Endothelial cell (in vitro differentiated cells): ENCODE measurements around the gene KIF4A. TPM values are rescaled to one million over a fixed set of nuclear protein-coding genes. Genes with fewer than 3 reads are reported as not detected.
A peak's percentile ranks its signal among the peaks of the same experiment; 100 is the strongest.

Experiments
- DNase-seq: peaks from one replicate; pipeline ENCODE4 v3.0.0; 2021; ENCODE audit warnings: low spot score
- H3K27ac Mint-ChIP-seq: one replicate; pipeline ENCODE4 v1.8.0; 2021; ENCODE audit warnings: mixed read lengths, inconsistent platforms; ENCODE audit not compliant: unreplicated experiment
- H3K27me3 Mint-ChIP-seq: one replicate; pipeline ENCODE4 v1.8.0; 2021; ENCODE audit warnings: mild to moderate bottlenecking, moderate library complexity, mixed read lengths, inconsistent platforms; ENCODE audit not compliant: unreplicated experiment
- H3K36me3 Mint-ChIP-seq: one replicate; pipeline ENCODE4 v1.8.0; 2021; ENCODE audit warnings: mild to moderate bottlenecking, low read depth, mixed read lengths, inconsistent platforms; ENCODE audit not compliant: unreplicated experiment
- H3K4me1 Mint-ChIP-seq: one replicate; pipeline ENCODE4 v1.8.0; 2021; ENCODE audit warnings: mild to moderate bottlenecking, mixed read lengths, inconsistent platforms; ENCODE audit not compliant: unreplicated experiment
- H3K4me3 Mint-ChIP-seq: one replicate; pipeline ENCODE4 v1.8.0; 2021; ENCODE audit warnings: mild to moderate bottlenecking, mixed read lengths, inconsistent platforms; ENCODE audit not compliant: unreplicated experiment
- H3K9me3 Mint-ChIP-seq: one replicate; pipeline ENCODE4 v1.8.0; 2021; ENCODE audit warnings: mixed read lengths, inconsistent platforms; ENCODE audit not compliant: unreplicated experiment
- CTCF ChIP-seq: fragments of 200-600 bp; sonication (generic); IDR thresholded peaks from one replicate; pipeline ENCODE4 v1.5.0; 2021; ENCODE audit warnings: antibody characterized with exemption; ENCODE audit not compliant: unreplicated experiment
- total RNA-seq: library from RNA; stranded (reverse); fragmentation: NEBNext Ultra II Directional; extraction: Animal tissue kit (Norgen Biotek cat#: 25700); gene quantifications from one replicate; pipeline ENCODE4 v1.2.1, GENCODE V29; 2021; ENCODE audit not compliant: unreplicated experiment

KIF4A gene
- total RNA-seq, 1 donor from 2014 or later: 7.6 TPM

DNA sequence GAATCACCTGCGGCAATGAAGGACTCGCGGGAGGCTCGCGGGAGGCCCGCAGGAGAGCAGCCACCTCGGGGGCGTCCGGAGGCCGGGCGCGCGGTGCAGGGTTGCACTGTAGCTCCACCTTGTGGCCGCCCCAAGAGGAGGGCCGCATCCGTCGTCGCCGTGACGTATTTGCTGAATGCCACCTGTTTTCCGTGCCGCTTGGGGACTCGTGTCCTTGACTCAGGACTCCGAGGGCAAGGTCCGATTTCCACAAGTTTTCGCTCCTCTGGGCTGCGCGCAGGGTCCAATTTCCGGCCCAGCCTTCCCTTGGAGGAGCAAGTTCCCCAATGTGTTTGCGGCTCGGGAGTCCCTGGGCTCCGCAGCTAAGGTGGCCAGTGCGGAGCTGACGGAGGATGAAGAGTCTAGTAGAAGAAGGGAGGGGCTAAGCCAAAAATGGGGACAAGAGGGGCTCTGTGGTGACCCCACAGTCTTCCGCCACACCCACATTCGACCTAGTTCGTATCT is 144.0 kb downstream of the KIF4A start:
- TF ChIP-seq CTCF: peak; percentile 51
- Mint-ChIP-seq H3K4me1 (no peaks in the 10 kb centered on the region), H3K9me3 (no peaks in the 10 kb centered on the region), H3K27me3 (peaks cover 5% of the 10 kb centered on the region), H3K27ac (peak overlapping the region; percentile 93), H3K36me3 (no peaks in the 10 kb centered on the region), H3K4me3 (peak overlapping the region; percentile 90)
- peak; percentile 66 for DNase-seq

- H3K27me3 Mint-ChIP-seq: peaks cover 2% of the 10 kb centered on the region
- no peak for TF ChIP-seq CTCF
- H3K4me1 Mint-ChIP-seq: no peaks in the 10 kb centered on the region
- DNase-seq: peak; percentile 73
- peak overlapping the region; percentile 91 for H3K4me3 Mint-ChIP-seq
- peak overlapping the region; percentile 93 for H3K27ac Mint-ChIP-seq
- no peaks in the 10 kb centered on the region for H3K9me3 Mint-ChIP-seq
- H3K36me3 Mint-ChIP-seq: no peaks in the 10 kb centered on the region
Observed at GRCh38 chrX:70434352-70434866, 144.5 kb downstream of the KIF4A start.

DNA sequence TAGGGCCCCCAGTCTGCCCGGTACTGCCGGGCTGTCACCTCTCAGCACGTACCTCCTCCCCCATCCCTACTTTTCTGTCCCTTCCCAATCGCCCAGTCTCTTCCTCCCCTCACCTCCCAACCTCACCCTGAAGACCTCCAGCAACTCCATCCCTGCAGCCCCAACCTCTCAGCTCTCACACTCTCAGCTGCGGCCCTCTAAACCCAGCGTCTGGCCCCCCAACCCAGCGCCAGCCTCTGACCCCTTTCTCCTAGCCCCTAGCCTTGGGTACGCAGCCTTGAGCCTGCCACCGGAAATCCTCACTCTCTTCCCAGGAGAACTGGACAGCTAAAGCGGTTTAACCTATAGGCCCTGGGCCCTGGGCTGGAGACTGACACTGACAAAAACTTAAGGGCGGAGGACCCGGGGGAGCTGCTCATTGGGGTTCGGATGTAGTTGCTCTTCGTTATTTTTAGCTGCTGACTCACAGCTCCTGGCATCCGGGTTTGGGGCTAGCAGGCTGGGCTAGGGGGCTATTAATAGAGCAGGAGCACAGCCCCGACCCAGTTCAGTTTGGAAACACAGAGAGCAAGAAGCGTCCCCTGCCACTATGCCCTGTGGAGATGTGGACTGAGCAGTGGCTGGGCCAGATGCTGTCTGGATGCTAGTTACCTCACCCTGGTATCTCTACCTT is 145.1 kb downstream of the KIF4A start:
- Mint-ChIP-seq H3K27me3 (peaks cover 2% of the 10 kb centered on the region), H3K36me3 (no peaks in the 10 kb centered on the region), H3K27ac (peak overlapping the region; percentile 42), H3K9me3 (no peaks in the 10 kb centered on the region), H3K4me3 (peak overlapping the region; percentile 91), H3K4me1 (no peaks in the 10 kb centered on the region)
- DNase-seq: no peak
- TF ChIP-seq CTCF: no peak

DNA sequence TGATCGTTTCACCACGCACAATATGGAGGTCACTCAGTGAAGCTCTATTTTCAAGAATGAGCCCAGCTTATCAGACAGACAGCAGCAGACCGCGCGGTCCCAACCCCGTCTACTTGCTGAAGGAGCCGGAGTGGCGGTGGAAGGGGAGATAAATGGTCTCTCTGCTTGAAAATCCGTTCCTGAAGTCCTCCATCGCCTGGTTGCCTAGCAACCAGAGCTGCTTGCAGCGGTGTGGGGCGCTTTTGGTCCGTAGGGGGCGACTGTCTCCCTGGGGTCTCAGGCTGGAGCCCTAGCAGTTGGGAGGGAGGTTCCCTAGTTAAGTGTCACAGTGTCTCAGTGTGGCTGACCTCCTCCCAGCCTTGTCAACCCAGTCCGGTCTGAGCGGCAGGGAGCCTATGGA is 146.4 kb downstream of the KIF4A start:
- peak; percentile 31 for DNase-seq
- Mint-ChIP-seq H3K4me1 (no peaks in the 10 kb centered on the region), H3K36me3 (no peaks in the 10 kb centered on the region), H3K27ac (no peak overlapping the region), H3K27me3 (peaks cover 2% of the 10 kb centered on the region), H3K4me3 (no peak overlapping the region), H3K9me3 (no peaks in the 10 kb centered on the region)
- no peak for TF ChIP-seq CTCF

GRCh38 chrX:70437011-70437410 is 147.1 kb downstream of the KIF4A start:
- Mint-ChIP-seq H3K4me3 (no peak overlapping the region), H3K27ac (no peak overlapping the region), H3K27me3 (peaks cover 2% of the 10 kb centered on the region), H3K9me3 (no peaks in the 10 kb centered on the region), H3K4me1 (no peaks in the 10 kb centered on the region), H3K36me3 (no peaks in the 10 kb centered on the region)
- no peak for TF ChIP-seq CTCF
- no peak for DNase-seq
